Thoracic aorta (tissue), 2 donors: ENCODE measurements around the gene ALG2. TPM values are rescaled to one million over a fixed set of nuclear protein-coding genes. Genes with fewer than 3 reads are reported as not detected.

Source experiments
- ATAC-seq: fragments of 150-250 bp; one replicate; pipeline ENCODE4 v1.8.0; 2017; ENCODE audit warnings: low read depth; ENCODE audit not compliant: insufficient number of reproducible peaks, low FRiP score
- DNase-seq: peaks from one replicate; pipeline ENCODE4 v3.0.0-alpha.2; 2020; ENCODE audit warnings: low spot score
- H3K27ac ChIP-seq, 2 donors: fragments of 200-600 bp; sonication (generic); 1 replicate in 1 of 2; 2 replicates in 1 of 2; pipeline ENCODE4 v1.5.1; 2016; ENCODE audit warnings: mild to moderate bottlenecking in 2 of 2, moderate library complexity in 2 of 2
- H3K27me3 ChIP-seq: fragments of 200-600 bp; sonication (generic); replicated peaks from 2 replicates; pipeline ENCODE4 v1.6.0; 2016; ENCODE audit warnings: mild to moderate bottlenecking; ENCODE audit not compliant: insufficient read depth
- H3K36me3 ChIP-seq: fragments of 200-600 bp; sonication (generic); one replicate; pipeline ENCODE4 v1.5.1; 2016
- H3K4me1 ChIP-seq, 2 donors: fragments of 200-600 bp; sonication (generic); 1 replicate in 1 of 2; 2 replicates in 1 of 2; pipeline versions ENCODE4 v1.5.1 to v1.6.0; 2016; ENCODE audit warnings: low read depth in 2 of 2, mild to moderate bottlenecking in 1 of 2; ENCODE audit not compliant: control insufficient read depth in 1 of 2
- H3K4me3 ChIP-seq: fragments of 200-600 bp; sonication (generic); 2 replicates; pipeline ENCODE4 v1.5.1; 2016; ENCODE audit warnings: mild to moderate bottlenecking
- H3K9me3 ChIP-seq: fragments of 200-600 bp; sonication (generic); 2 replicates; pipeline ENCODE4 v1.5.1; 2016
- CTCF ChIP-seq: fragments of 200-600 bp; sonication (generic); IDR thresholded peaks from one replicate; pipeline ENCODE4 v1.5.1; 2019; ENCODE audit warnings: antibody characterized with exemption
- total RNA-seq, 2 donors: library from RNA; depleted of rRNA; stranded (reverse); fragments of >200 nt; gene quantifications; one replicate each; pipeline versions ENCODE4 v1.1.0 to v1.2.3, GENCODE V29; 2016

The ALG2 gene
- 10 to 100 TPM; 19.8 to 49.2 TPM for total RNA-seq

- Histone ChIP-seq H3K4me1 (peaks cover 31 to 54% of the 10 kb centered on the region in 2 donors), H3K27ac (peak within 1 kb of the TSS; percentile 78 to 95), H3K36me3 (no peaks in the 10 kb centered on the region), H3K9me3 (no peaks in the 10 kb centered on the region), H3K27me3 (no peaks in the 10 kb centered on the region), H3K4me3 (peak within 1 kb of the TSS; percentile 99)
- DNase-seq (peak; percentile 81), ATAC-seq (peak; percentile 97)
- no peak for TF ChIP-seq CTCF
Measured at GRCh38 chr9:99221621-99222415, at the start of gene ALG2, which contains the start of gene SEC61B. Gene ALG2, minus strand, starts transcription at chr9:99221942. Its CDS starts 48 bp downstream, at chr9:99221894. Gene SEC61B, plus strand, starts transcription at chr9:99222282. Its CDS starts 82 bp downstream, at chr9:99222364.

- Histone ChIP-seq H3K4me1 (peaks cover 4 to 7% of the 10 kb centered on the region in 2 donors), H3K9me3 (no peaks in the 10 kb centered on the region), H3K27ac (no peak overlapping the region), H3K27me3 (no peaks in the 10 kb centered on the region), H3K36me3 (no peaks in the 10 kb centered on the region), H3K4me3 (no peak overlapping the region)
- ATAC-seq (no peak), DNase-seq (no peak)
- no peak for TF ChIP-seq CTCF
Measured at GRCh38 chr9:99270491-99270890, 48.7 kb upstream of the ALG2 start.

GRCh38 chr9:99269416-99269815 lies 47.7 kb upstream of the ALG2 start:
- H3K27ac ChIP-seq, result no peak overlapping the region
- no peaks in the 10 kb centered on the region for H3K27me3 ChIP-seq
- no peak overlapping the region for H3K4me3 ChIP-seq
- DNase-seq (no peak), ATAC-seq (no peak)
- no peak for TF ChIP-seq CTCF
- peaks cover 4 to 7% of the 10 kb centered on the region in 2 donors for H3K4me1 ChIP-seq
- no peaks in the 10 kb centered on the region for H3K9me3 ChIP-seq
- no peaks in the 10 kb centered on the region for H3K36me3 ChIP-seq

GRCh38 chr9:99266255-99267023 lies 44.7 kb upstream of the ALG2 start:
- Histone ChIP-seq H3K9me3 (no peaks in the 10 kb centered on the region), H3K4me1 (peaks cover 4 to 7% of the 10 kb centered on the region in 2 donors), H3K36me3 (no peaks in the 10 kb centered on the region), H3K4me3 (peak overlapping the region; percentile 15), H3K27me3 (no peaks in the 10 kb centered on the region), H3K27ac (no peak overlapping the region)
- ATAC-seq (no peak), DNase-seq (no peak)
- TF ChIP-seq CTCF, result peak; percentile 81

- DNase-seq, result no peak
- H3K27me3 ChIP-seq, result no peaks in the 10 kb centered on the region
- ATAC-seq, result no peak
- no peak overlapping the region for H3K27ac ChIP-seq
- H3K9me3 ChIP-seq, result no peaks in the 10 kb centered on the region
- no peaks in the 10 kb centered on the region for H3K36me3 ChIP-seq
- H3K4me1 ChIP-seq, result peaks cover 4 to 7% of the 10 kb centered on the region in 2 donors
- no peak for TF ChIP-seq CTCF
- H3K4me3 ChIP-seq, result no peak overlapping the region
Measured at GRCh38 chr9:99265691-99266090, 43.9 kb upstream of the ALG2 start.
